Esophagus muscularis mucosa (tissue), 4 donors: ENCODE data around the gene GCGR. TPM values are rescaled to one million over a fixed set of nuclear protein-coding genes. Genes with fewer than 3 reads are reported as not detected.

Experiments used
- DNase-seq: peaks from one replicate; pipeline ENCODE4 v3.0.0-alpha.2; 2017; ENCODE audit errors: extremely low spot score
- H3K27ac ChIP-seq, 4 donors: fragments of 200-600 bp; sonication (generic); replicated peaks in 1 of 4; 1 replicate in 3 of 4; 2 replicates in 1 of 4; pipeline ENCODE4 v1.5.1; 2016 to 2019; ENCODE audit warnings: mild to moderate bottlenecking in 1 of 4
- H3K27me3 ChIP-seq, 4 donors: fragments of 200-600 bp; sonication (generic); one replicate each; pipeline versions ENCODE4 v1.5.1 to v1.6.0; 2016 to 2019
- H3K36me3 ChIP-seq, 4 donors: fragments of 200-600 bp; sonication (generic); one replicate each; pipeline ENCODE4 v1.5.1; 2016 to 2019
- H3K4me1 ChIP-seq, 4 donors: fragments of 200-600 bp; sonication (generic); one replicate each; pipeline ENCODE4 v1.5.1; 2016 to 2019
- H3K4me3 ChIP-seq, 4 donors: fragments of 200-600 bp; sonication (generic); 1 replicate in 2 of 4; 2 replicates in 2 of 4; pipeline ENCODE4 v1.5.1; 2016 to 2019; ENCODE audit warnings: mild to moderate bottlenecking in 4 of 4, moderate library complexity in 1 of 4
- H3K9me3 ChIP-seq, 4 donors: fragments of 200-600 bp; sonication (generic); 1 replicate in 3 of 4; 2 replicates in 1 of 4; pipeline ENCODE4 v1.5.1; 2016 to 2019
- CTCF ChIP-seq, 3 experiments: fragments of 200-600 bp in 2 of 3; fragments of 450-650 bp in 1 of 3; sonication (generic) in 2 of 3; IDR thresholded peaks; one replicate each; pipeline ENCODE4 v1.5.1; 2017 to 2019; ENCODE audit warnings: antibody characterized with exemption in 3 of 3, mild to moderate bottlenecking in 2 of 3, moderate library complexity in 1 of 3
- EP300 ChIP-seq: sonication (generic); formaldehyde crosslinking; IDR thresholded peaks from one replicate; pipeline ENCODE4 v1.6.1; 2017; ENCODE audit warnings: antibody characterized with exemption
- POLR2A ChIP-seq: fragments of 450-650 bp; IDR thresholded peaks from one replicate; pipeline ENCODE4 v1.6.1; 2017; ENCODE audit warnings: antibody characterized with exemption, moderate library complexity, mild to moderate bottlenecking, low read depth
- POLR2AphosphoS5 ChIP-seq, 2 donors: sonication (generic); formaldehyde crosslinking; IDR thresholded peaks; one replicate each; pipeline ENCODE4 v1.6.1; 2017; ENCODE audit warnings: antibody characterized with exemption in 2 of 2
- WGBS: methylation state at CpG from one replicate; pipeline ENCODE4 v1.1.5; 2018; 5-methylcytosine and 5-hydroxymethylcytosine counted together
- intact Hi-C: fragments of 100-400 bp; cut with DNase I; formaldehyde crosslinking; loops from one replicate; pipeline ENCODE4 v1.15.1; 2023
- total RNA-seq, 4 donors: library from RNA; depleted of rRNA; stranded (reverse); fragments of >200 nt; gene quantifications; one replicate each; pipeline versions ENCODE4 v1.1.0 to v1.2.1, GENCODE V29; 2016

The GCGR gene
- total RNA-seq, 4 donors from 2014 or later: 0.17 to 0.40 TPM; not detected in 2

GRCh38 chr17:81828656-81829055, 24.7 kb downstream of the GCGR start:
- no peak for DNase-seq
- TF ChIP-seq POLR2A: no peak
- no peak for TF ChIP-seq POLR2AphosphoS5 (IDR thresholded peaks at IDR 0.05)
- TF ChIP-seq CTCF (IDR thresholded peaks at IDR 0.05): no peak
- TF ChIP-seq EP300: no peak
- H3K4me3 ChIP-seq: no peak overlapping the region
- WGBS: 81% methylated on average over 5 of the region's 7 CpGs
- H3K27ac ChIP-seq: no peak overlapping the region
- H3K4me1 ChIP-seq: peaks cover 22 to 77% (median 41%) of the 10 kb centered on the region in 4 donors
- peaks cover 5 to 26% (median 10%) of the 10 kb centered on the region in 4 donors for H3K36me3 ChIP-seq
- no peaks in the 10 kb centered on the region for H3K27me3 ChIP-seq
- H3K9me3 ChIP-seq: no peaks in the 10 kb centered on the region
- intact Hi-C loops: no loop called here

GRCh38 chr17:81829858-81830257, 25.9 kb downstream of the GCGR start:
- H3K27ac ChIP-seq: no peak overlapping the region
- peaks cover 0 to 14% (median 3%) of the 10 kb centered on the region in 4 donors for H3K36me3 ChIP-seq
- no peaks in the 10 kb centered on the region for H3K27me3 ChIP-seq
- DNase-seq: no peak
- no peaks in the 10 kb centered on the region for H3K9me3 ChIP-seq
- TF ChIP-seq POLR2A (no peak), POLR2AphosphoS5 (IDR thresholded peaks at IDR 0.05) (no peak), EP300 (no peak)
- intact Hi-C loops: loop anchor here (5.0 kb wide), 1 partner anchor 42 kb away; the partner anchor contains the start of gene ARHGDIA
- H3K4me3 ChIP-seq: no peak overlapping the region
- H3K4me1 ChIP-seq: peaks cover 29 to 78% (median 50%) of the 10 kb centered on the region in 4 donors
- no CpG with 5 or more reads among the region's 6 CpGs for WGBS

GRCh38 chr17:81831563-81831956, 27.6 kb downstream of the GCGR start:
- peak overlapping the region in 3 of 4 donors; percentile 83 to 98 (median 93) for H3K4me3 ChIP-seq
- H3K27ac ChIP-seq: peak overlapping the region; percentile 93 to 96 (median 95)
- no peaks in the 10 kb centered on the region for H3K27me3 ChIP-seq
- intact Hi-C loops: loop anchor here (5.0 kb wide), 1 partner anchor 41 kb away; the partner anchor contains the start of gene ARHGDIA
- TF ChIP-seq POLR2A: no peak
- TF ChIP-seq EP300: no peak
- no peak for TF ChIP-seq POLR2AphosphoS5 (IDR thresholded peaks at IDR 0.05)
- no peak for TF ChIP-seq CTCF (IDR thresholded peaks at IDR 0.05)
- H3K36me3 ChIP-seq: peaks cover 0 to 7% (median 3%) of the 10 kb centered on the region in 4 donors
- WGBS: 80% methylated on average over 5 of the region's 7 CpGs
- H3K9me3 ChIP-seq: no peaks in the 10 kb centered on the region
- H3K4me1 ChIP-seq: peaks cover 23 to 66% (median 48%) of the 10 kb centered on the region in 4 donors
- DNase-seq: no peak

- H3K27me3 ChIP-seq: no peaks in the 10 kb centered on the region
- TF ChIP-seq POLR2A (no peak), CTCF (IDR thresholded peaks at IDR 0.05) (no peak), POLR2AphosphoS5 (IDR thresholded peaks at IDR 0.05) (peak in 1 of 2 donors; percentile 28)
- H3K4me3 ChIP-seq: peak overlapping the region; percentile 83 to 98 (median 95)
- WGBS: 21% methylated on average over 16 of the region's 18 CpGs
- peak overlapping the region; percentile 93 to 96 (median 95) for H3K27ac ChIP-seq
- peaks cover 0 to 7% (median 3%) of the 10 kb centered on the region in 4 donors for H3K36me3 ChIP-seq
- no peaks in the 10 kb centered on the region for H3K9me3 ChIP-seq
- intact Hi-C loops: loop anchor here (5.0 kb wide), 1 partner anchor 40 kb away; the partner anchor contains the start of gene ARHGDIA
- DNase-seq: no peak
- peaks cover 23 to 66% (median 48%) of the 10 kb centered on the region in 4 donors for H3K4me1 ChIP-seq
Measured at GRCh38 chr17:81831957-81832607, 28.1 kb downstream of the GCGR start.

GRCh38 chr17:81832608-81833159, 28.7 kb downstream of the GCGR start:
- intact Hi-C loops: loop anchor here (5.0 kb wide), 1 partner anchor 40 kb away; the partner anchor contains the start of gene ARHGDIA
- peaks cover 0 to 7% (median 3%) of the 10 kb centered on the region in 4 donors for H3K36me3 ChIP-seq
- peak overlapping the region; percentile 83 to 98 (median 95) for H3K4me3 ChIP-seq
- TF ChIP-seq POLR2AphosphoS5 (IDR thresholded peaks at IDR 0.05): no peak
- TF ChIP-seq POLR2A: peak; percentile 55
- TF ChIP-seq EP300: no peak
- TF ChIP-seq CTCF (IDR thresholded peaks at IDR 0.05): no peak
- H3K4me1 ChIP-seq: peaks cover 23 to 66% (median 48%) of the 10 kb centered on the region in 4 donors
- WGBS: 0% methylated on average over 19 of the region's 65 CpGs
- peak overlapping the region; percentile 93 to 96 (median 95) for H3K27ac ChIP-seq
- H3K9me3 ChIP-seq: no peaks in the 10 kb centered on the region
- DNase-seq: no peak
- no peaks in the 10 kb centered on the region for H3K27me3 ChIP-seq
